Vagina (tissue), 2 donors: ENCODE data around the gene GATA3. TPM values are rescaled to one million over a fixed set of nuclear protein-coding genes. Genes with fewer than 3 reads are reported as not detected.

ENCODE experiments used
- DNase-seq, 2 donors: peaks; one replicate each; pipeline ENCODE4 v3.0.0-alpha.2; 2017; ENCODE audit errors: extremely low spot score in 2 of 2
- H3K27ac ChIP-seq: fragments of 200-600 bp; sonication (generic); one replicate; pipeline ENCODE4 v1.5.1; 2019
- H3K27me3 ChIP-seq: fragments of 200-600 bp; sonication (generic); one replicate; pipeline ENCODE4 v1.5.1; 2019
- H3K36me3 ChIP-seq, 2 donors: fragments of 200-600 bp; sonication (generic); one replicate each; pipeline ENCODE4 v1.5.1; 2017 to 2019
- H3K4me1 ChIP-seq: fragments of 200-600 bp; sonication (generic); one replicate; pipeline ENCODE4 v1.5.1; 2019
- H3K4me3 ChIP-seq, 2 donors: fragments of 200-600 bp; sonication (generic); 1 replicate in 1 of 2; 2 replicates in 1 of 2; pipeline ENCODE4 v1.5.1; 2016 to 2019
- H3K9me3 ChIP-seq: fragments of 200-600 bp; sonication (generic); one replicate; pipeline ENCODE4 v1.5.1; 2019
- POLR2A ChIP-seq, 2 donors: fragments of 450-650 bp; IDR thresholded peaks; one replicate each; pipeline ENCODE4 v1.6.1; 2017; ENCODE audit warnings: antibody characterized with exemption in 2 of 2, mild to moderate bottlenecking in 2 of 2, moderate library complexity in 2 of 2
- POLR2AphosphoS5 ChIP-seq, 2 donors: sonication (generic); formaldehyde crosslinking; IDR thresholded peaks; one replicate each; pipeline ENCODE4 v1.9.0; 2017; ENCODE audit warnings: antibody characterized with exemption in 2 of 2, mild to moderate bottlenecking in 2 of 2, low read depth in 1 of 2; ENCODE audit not compliant: insufficient read depth in 1 of 2
- intact Hi-C: fragments of 100-400 bp; cut with DNase I; formaldehyde crosslinking; loops from one replicate; pipeline ENCODE4 v1.15.1; 2023
- total RNA-seq: library from RNA; depleted of rRNA; stranded (reverse); fragments of >200 nt; gene quantifications from one replicate; pipeline ENCODE4 v1.2.3, GENCODE V29; 2016
- TF ChIP-seq, protein P1 (sequence below), 3 experiments: fragments of 450-650 bp in 2 of 3; fragments of 200-600 bp in 1 of 3; sonication (generic) in 1 of 3; IDR thresholded peaks; one replicate each; pipeline ENCODE4 v1.5.1; 2017 to 2019; ENCODE audit warnings: antibody characterized with exemption in 3 of 3, mild to moderate bottlenecking in 2 of 3, moderate library complexity in 2 of 3

The GATA3 gene
- total RNA-seq, 1 donor from 2014 or later, result 8.6 TPM

- intact Hi-C loops, result no loop called here
- H3K4me1 ChIP-seq, result peaks cover 36% of the 10 kb centered on the region
- H3K27ac ChIP-seq, result no peak overlapping the region
- H3K4me3 ChIP-seq, result peak overlapping the region in 1 of 2 donors; percentile 26
- no peaks in the 10 kb centered on the region for H3K9me3 ChIP-seq
- no peak for DNase-seq
- TF ChIP-seq POLR2AphosphoS5 (IDR thresholded peaks at IDR 0.05; ENCODE audit: insufficient read depth in 1 of 2, low read depth in 1 of 2), result no peak
- TF ChIP-seq POLR2A (IDR thresholded peaks at IDR 0.05), result no peak
- TF ChIP-seq, protein P1, sequence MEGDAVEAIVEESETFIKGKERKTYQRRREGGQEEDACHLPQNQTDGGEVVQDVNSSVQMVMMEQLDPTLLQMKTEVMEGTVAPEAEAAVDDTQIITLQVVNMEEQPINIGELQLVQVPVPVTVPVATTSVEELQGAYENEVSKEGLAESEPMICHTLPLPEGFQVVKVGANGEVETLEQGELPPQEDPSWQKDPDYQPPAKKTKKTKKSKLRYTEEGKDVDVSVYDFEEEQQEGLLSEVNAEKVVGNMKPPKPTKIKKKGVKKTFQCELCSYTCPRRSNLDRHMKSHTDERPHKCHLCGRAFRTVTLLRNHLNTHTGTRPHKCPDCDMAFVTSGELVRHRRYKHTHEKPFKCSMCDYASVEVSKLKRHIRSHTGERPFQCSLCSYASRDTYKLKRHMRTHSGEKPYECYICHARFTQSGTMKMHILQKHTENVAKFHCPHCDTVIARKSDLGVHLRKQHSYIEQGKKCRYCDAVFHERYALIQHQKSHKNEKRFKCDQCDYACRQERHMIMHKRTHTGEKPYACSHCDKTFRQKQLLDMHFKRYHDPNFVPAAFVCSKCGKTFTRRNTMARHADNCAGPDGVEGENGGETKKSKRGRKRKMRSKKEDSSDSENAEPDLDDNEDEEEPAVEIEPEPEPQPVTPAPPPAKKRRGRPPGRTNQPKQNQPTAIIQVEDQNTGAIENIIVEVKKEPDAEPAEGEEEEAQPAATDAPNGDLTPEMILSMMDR (IDR thresholded peaks at IDR 0.05), result no peak
- no peaks in the 10 kb centered on the region for H3K36me3 ChIP-seq
- H3K27me3 ChIP-seq, result peaks cover 25% of the 10 kb centered on the region
Observed at GRCh38 chr10:8034466-8035005, 20.0 kb upstream of the GATA3 start.

DNA sequence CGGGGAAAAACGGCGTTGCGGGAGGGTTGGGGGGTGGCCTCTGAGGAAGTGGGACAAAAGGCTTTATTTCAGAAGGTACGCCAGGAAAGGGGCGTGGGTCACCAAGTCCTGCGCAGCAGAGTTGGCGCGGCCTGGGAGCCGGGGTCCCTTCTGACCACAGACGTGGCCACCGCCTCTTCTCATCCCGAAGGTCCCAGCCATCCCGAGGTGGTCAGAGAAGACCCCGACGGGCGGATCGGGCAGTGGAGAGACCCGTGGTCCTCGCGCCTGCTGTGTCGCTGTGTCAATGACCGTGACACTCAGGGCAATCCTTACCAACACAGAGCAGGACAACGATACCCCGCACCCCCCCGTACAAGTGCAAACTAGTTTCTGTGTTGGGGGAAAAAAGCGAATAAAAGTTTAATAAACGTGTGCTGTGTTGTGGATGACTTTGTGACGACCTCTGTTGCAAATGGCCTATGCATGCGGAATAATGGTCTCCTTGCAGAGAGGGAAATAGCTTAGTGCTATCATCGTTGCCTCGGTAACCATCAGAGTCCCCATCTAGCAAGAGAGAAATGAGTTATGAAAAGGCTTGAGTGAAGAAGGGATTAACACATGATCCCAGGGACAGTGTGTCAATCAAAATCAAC is 19.4 kb upstream of the GATA3 start:
- peaks cover 25% of the 10 kb centered on the region for H3K27me3 ChIP-seq
- no peaks in the 10 kb centered on the region for H3K9me3 ChIP-seq
- H3K27ac ChIP-seq, result no peak overlapping the region
- no peak for TF ChIP-seq POLR2A (IDR thresholded peaks at IDR 0.05)
- H3K4me1 ChIP-seq, result peaks cover 36% of the 10 kb centered on the region
- H3K36me3 ChIP-seq, result no peaks in the 10 kb centered on the region
- intact Hi-C loops, result no loop called here
- peak overlapping the region in 1 of 2 donors; percentile 26 for H3K4me3 ChIP-seq
- no peak for DNase-seq

DNA sequence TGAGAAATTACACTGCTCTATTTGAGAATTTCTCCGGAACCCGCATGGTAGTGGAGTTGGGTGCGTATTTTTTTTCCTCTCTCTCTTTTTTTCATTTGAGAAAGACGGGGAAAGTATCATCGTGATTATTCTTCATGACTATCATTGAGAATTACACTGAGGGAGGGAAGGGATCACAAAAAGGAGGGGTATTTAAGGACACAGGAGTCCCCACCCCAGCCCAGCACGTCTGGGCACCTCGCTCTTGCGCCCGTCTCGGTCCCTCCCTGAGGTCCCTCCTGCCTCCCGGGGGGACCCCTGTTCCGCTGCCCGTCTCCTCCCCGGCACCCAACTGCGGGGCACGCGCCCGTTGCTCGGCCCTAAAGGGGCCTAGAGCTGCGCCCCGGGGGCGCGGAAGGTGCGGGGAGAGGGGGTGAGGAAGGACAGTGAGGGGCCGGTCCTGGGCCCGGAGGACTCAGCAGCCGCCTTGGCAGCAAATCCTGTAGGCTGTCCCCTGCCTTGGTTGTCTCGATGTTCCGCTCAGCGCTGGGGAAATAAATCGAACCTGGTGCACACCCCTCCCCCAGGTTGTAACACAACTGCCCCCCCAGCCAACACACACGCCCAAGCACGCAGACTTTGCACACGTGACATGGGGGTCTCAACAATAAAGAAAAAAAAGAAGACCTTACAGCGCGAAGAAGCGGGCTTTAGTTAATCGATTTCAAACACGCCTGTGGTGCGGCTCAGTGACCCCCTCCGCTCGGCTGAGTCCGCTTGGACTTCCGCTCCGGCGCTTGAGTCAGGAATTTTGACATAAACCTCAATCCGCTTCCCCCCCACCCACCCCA is 18.6 kb upstream of the GATA3 start:
- Histone ChIP-seq H3K27me3 (peaks cover 25% of the 10 kb centered on the region), H3K9me3 (no peaks in the 10 kb centered on the region), H3K27ac (no peak overlapping the region), H3K36me3 (no peaks in the 10 kb centered on the region), H3K4me1 (peaks cover 36% of the 10 kb centered on the region), H3K4me3 (peak overlapping the region in 1 of 2 donors; percentile 26)
- TF ChIP-seq, protein P1 (IDR thresholded peaks at IDR 0.05), result no peak
- TF ChIP-seq POLR2AphosphoS5 (IDR thresholded peaks at IDR 0.05; ENCODE audit: insufficient read depth in 1 of 2, low read depth in 1 of 2), result no peak
- no peak for TF ChIP-seq POLR2A (IDR thresholded peaks at IDR 0.05)
- intact Hi-C loops, result no loop called here
- no peak for DNase-seq

GRCh38 chr10:8036506-8037198 is 17.8 kb upstream of the GATA3 start:
- Histone ChIP-seq H3K36me3 (no peaks in the 10 kb centered on the region), H3K27me3 (peaks cover 25% of the 10 kb centered on the region), H3K4me1 (peaks cover 36% of the 10 kb centered on the region), H3K4me3 (no peak overlapping the region), H3K27ac (no peak overlapping the region), H3K9me3 (no peaks in the 10 kb centered on the region)
- intact Hi-C loops, result no loop called here
- DNase-seq, result no peak
- TF ChIP-seq POLR2A (IDR thresholded peaks at IDR 0.05) (no peak), POLR2AphosphoS5 (IDR thresholded peaks at IDR 0.05; ENCODE audit: insufficient read depth in 1 of 2, low read depth in 1 of 2) (no peak)
- TF ChIP-seq, protein P1 (IDR thresholded peaks at IDR 0.05), result no peak

GRCh38 chr10:8037199-8037801 is 17.2 kb upstream of the GATA3 start:
- no peak overlapping the region for H3K4me3 ChIP-seq
- intact Hi-C loops, result no loop called here

More at GRCh38 chr10:8037199-8037801, 17.2 kb upstream of the GATA3 start:
- Histone ChIP-seq H3K9me3 (no peaks in the 10 kb centered on the region), H3K27ac (no peak overlapping the region), H3K27me3 (peaks cover 28% of the 10 kb centered on the region), H3K36me3 (no peaks in the 10 kb centered on the region), H3K4me1 (peaks cover 36% of the 10 kb centered on the region)
- TF ChIP-seq, protein P1 (IDR thresholded peaks at IDR 0.05), result no peak
- no peak for TF ChIP-seq POLR2A (IDR thresholded peaks at IDR 0.05)
- TF ChIP-seq POLR2AphosphoS5 (IDR thresholded peaks at IDR 0.05; ENCODE audit: insufficient read depth in 1 of 2, low read depth in 1 of 2), result no peak
- no peak for DNase-seq
